Stimulated activated CD8-positive, alpha-beta memory T cell treated with anti-CD3 and anti-CD28 coated beads, Interleukin-15, amount 100 ng/mL, for 4 hours (primary cell): ENCODE measurements around the gene SOX11.

Experiments used
- DNase-seq, 2 donors: peaks; one replicate each; pipeline ENCODE4 v3.0.0-alpha.2; 2020; ENCODE audit warnings: low read depth in 2 of 2

Gene SOX11

GRCh38 chr2:5723791-5724735 is 31.9 kb downstream of the SOX11 start:
- DNase-seq, result no peak

- DNase-seq, result no peak
Observed at GRCh38 chr2:5725072-5725471, 32.9 kb downstream of the SOX11 start.

GRCh38 chr2:5725794-5726463 is 33.7 kb downstream of the SOX11 start:
- no peak for DNase-seq

- DNase-seq, result no peak
Observed at GRCh38 chr2:5727235-5727634, 35.1 kb downstream of the SOX11 start.

- no peak for DNase-seq
Observed at GRCh38 chr2:5729416-5729815, 37.2 kb downstream of the SOX11 start.

GRCh38 chr2:5730386-5730785 is 38.2 kb downstream of the SOX11 start:
- DNase-seq, result no peak

GRCh38 chr2:5734859-5735520 is 42.8 kb downstream of the SOX11 start:
- DNase-seq, result no peak

GRCh38 chr2:5735521-5735861 is 43.3 kb downstream of the SOX11 start:
- no peak for DNase-seq

- no peak for DNase-seq
Observed at GRCh38 chr2:5736050-5736449, 43.9 kb downstream of the SOX11 start.

GRCh38 chr2:5736886-5737285 is 44.7 kb downstream of the SOX11 start:
- DNase-seq, result no peak

- DNase-seq, result no peak
Observed at GRCh38 chr2:5740053-5740452, 47.9 kb downstream of the SOX11 start.

GRCh38 chr2:5740817-5741216 is 48.6 kb downstream of the SOX11 start:
- DNase-seq, result no peak

GRCh38 chr2:5741242-5741641 is 49.1 kb downstream of the SOX11 start:
- no peak for DNase-seq

- no peak for DNase-seq
Observed at GRCh38 chr2:5742126-5742525, 49.9 kb downstream of the SOX11 start.

GRCh38 chr2:5748391-5748790 is 56.2 kb downstream of the SOX11 start:
- DNase-seq, result no peak

GRCh38 chr2:5748946-5749345 is 56.8 kb downstream of the SOX11 start:
- no peak for DNase-seq

- no peak for DNase-seq
Observed at GRCh38 chr2:5749347-5749746, 57.2 kb downstream of the SOX11 start.
